MCF 10A (cell line): ENCODE data around the gene NBPF14. TPM values are rescaled to one million over a fixed set of nuclear protein-coding genes. Genes with fewer than 3 reads are reported as not detected.
"Not testable (repeated sequence)": the region's sequence is repeated elsewhere in the genome, so short reads cannot be mapped to it uniquely, and the experiment has no call there.

Source experiments
- BruUV-seq: library from RNA; stranded (reverse); fragments of 400-500 nt; replicated peaks from 2 replicates; lab custom pipeline; 2021; lab: Mats Ljungman, UMichigan
- CTCF ChIA-PET: fragments of 300-600 bp; sonication (Branson Sonifier 250); formaldehyde crosslinking; extraction: SDS; loops from one replicate; lab custom pipeline; 2021; ENCODE audit warnings: antibody characterized with exemption, inconsistent platforms; lab: Yijun Ruan, JAX
- POLR2A ChIA-PET: fragments of 300-600, 350-650 bp; sonication (Branson Sonifier 250); formaldehyde crosslinking; extraction: SDS; loops from one replicate; lab custom pipeline; 2020; ENCODE audit warnings: antibody characterized with exemption, inconsistent platforms; lab: Yijun Ruan, JAX
- DNase-seq: peaks from one replicate; pipeline ENCODE4 v3.0.0-alpha.2; 2018; ENCODE audit not compliant: unreplicated experiment
- H3K27ac Mint-ChIP-seq: one replicate; pipeline ENCODE4 v1.8.0; 2022; ENCODE audit warnings: mild to moderate bottlenecking, low read depth, mixed read lengths; ENCODE audit not compliant: unreplicated experiment
- H3K27me3 Mint-ChIP-seq: one replicate; pipeline ENCODE4 v1.8.0; 2022; ENCODE audit warnings: mixed read lengths; ENCODE audit not compliant: insufficient read depth, unreplicated experiment
- H3K36me3 Mint-ChIP-seq: one replicate; pipeline ENCODE4 v1.8.0; 2022; ENCODE audit warnings: mild to moderate bottlenecking, moderate library complexity, mixed read lengths; ENCODE audit not compliant: insufficient read depth, unreplicated experiment
- H3K4me1 Mint-ChIP-seq: one replicate; pipeline ENCODE4 v1.8.0; 2022; ENCODE audit warnings: mixed read lengths; ENCODE audit not compliant: insufficient read depth, unreplicated experiment
- H3K4me3 Mint-ChIP-seq: one replicate; pipeline ENCODE4 v1.8.0; 2022; ENCODE audit warnings: mild to moderate bottlenecking, moderate library complexity, mixed read lengths; ENCODE audit not compliant: unreplicated experiment
- H3K9me3 Mint-ChIP-seq: one replicate; pipeline ENCODE4 v1.8.0; 2022; ENCODE audit warnings: mixed read lengths; ENCODE audit not compliant: unreplicated experiment
- intact Hi-C: fragments of 100-400 bp; cut with micrococcal nuclease; formaldehyde crosslinking; loops from 2 replicates; pipeline ENCODE4 v1.14.1; 2022
- total RNA-seq: library from RNA; stranded (reverse); gene quantifications from 2 replicates; pipeline ENCODE4 v1.2.3, GENCODE V29; 2022

Gene NBPF14
- total RNA-seq, 1 experiment from 2014 or later, result 38.1 TPM

GRCh38 chr1:148483029-148483428 lies 112.8 kb downstream of the NBPF14 start, which contains the start of gene PPIAL4G:
Gene PPIAL4G (minus strand): TSS chr1:148483302. CDS start chr1:148483252, 50 bp downstream.
- H3K27me3 Mint-ChIP-seq, H3K4me1 Mint-ChIP-seq, POLR2A ChIA-PET, intact Hi-C loops, H3K27ac Mint-ChIP-seq, DNase-seq, H3K4me3 Mint-ChIP-seq, H3K9me3 Mint-ChIP-seq, CTCF ChIA-PET, H3K36me3 Mint-ChIP-seq, BruUV-seq: not testable (repeated sequence)

Other genes with a start within 250 kb of the NBPF14 start
- not detected in 2 replicates for gene PPIAL4G, start 112.7 kb downstream of the NBPF14 start, total RNA-seq
- not detected in 2 replicates for gene NUDT4B, start 152.8 kb upstream of the NBPF14 start, total RNA-seq
- gene PDE4DIP, start 248.4 kb upstream of the NBPF14 start, total RNA-seq, result 79.6 and 105 TPM in 2 replicates